HuH-7 (cell line): ENCODE results near the gene RFX7.

Experiments
- DNase-seq: peaks from one replicate; pipeline ENCODE4 v3.0.0; 2011; ENCODE audit warnings: low spot score

The RFX7 gene

DNA sequence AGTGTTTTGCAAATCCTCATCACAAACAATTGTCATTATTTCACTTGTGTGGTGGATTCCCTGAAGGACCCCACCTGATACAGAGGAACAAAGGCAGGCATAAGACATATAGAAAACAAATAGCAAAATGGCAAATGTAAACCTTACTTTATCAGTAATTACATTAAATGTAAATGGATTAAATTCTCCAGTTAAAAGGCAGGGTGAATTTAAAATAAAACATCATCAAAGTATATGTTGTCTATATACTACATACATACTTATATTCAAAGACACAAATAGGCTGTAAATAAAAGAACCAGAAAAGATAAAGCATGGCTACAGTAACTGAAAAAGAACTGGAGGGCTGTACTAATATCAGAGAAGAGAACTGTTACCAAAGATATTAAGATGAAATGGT, 117.3 kb downstream of the RFX7 start:
- DNase-seq = no peak

DNA sequence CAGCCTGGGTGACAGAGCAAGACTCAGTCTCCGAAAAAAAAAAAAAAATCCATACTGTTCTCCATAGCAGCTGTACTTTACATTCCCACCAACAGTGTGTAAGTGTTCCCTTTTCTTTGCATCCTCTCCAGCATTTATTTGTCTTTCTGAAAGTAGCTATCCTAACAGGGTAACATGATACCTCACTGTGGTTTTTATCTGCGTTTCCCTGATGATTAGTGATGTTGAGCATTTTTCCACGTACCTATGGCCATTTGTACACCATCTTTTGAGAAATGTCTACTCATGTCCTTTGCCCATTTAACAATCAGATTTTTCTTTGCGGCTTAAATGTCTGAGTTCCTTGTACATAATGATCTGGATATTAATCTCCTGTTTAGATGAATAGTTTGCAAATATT, 119.3 kb downstream of the RFX7 start:
- no peak for DNase-seq

- peak; percentile 22 for DNase-seq
These were observed 137.8 kb downstream of the RFX7 start for GRCh38 chr15:56105855-56106254.

GRCh38 chr15:56102441-56102840, 141.2 kb downstream of the RFX7 start:
- no peak for DNase-seq

- DNase-seq = no peak
These were observed 144.4 kb downstream of the RFX7 start for GRCh38 chr15:56099311-56099710.

DNA sequence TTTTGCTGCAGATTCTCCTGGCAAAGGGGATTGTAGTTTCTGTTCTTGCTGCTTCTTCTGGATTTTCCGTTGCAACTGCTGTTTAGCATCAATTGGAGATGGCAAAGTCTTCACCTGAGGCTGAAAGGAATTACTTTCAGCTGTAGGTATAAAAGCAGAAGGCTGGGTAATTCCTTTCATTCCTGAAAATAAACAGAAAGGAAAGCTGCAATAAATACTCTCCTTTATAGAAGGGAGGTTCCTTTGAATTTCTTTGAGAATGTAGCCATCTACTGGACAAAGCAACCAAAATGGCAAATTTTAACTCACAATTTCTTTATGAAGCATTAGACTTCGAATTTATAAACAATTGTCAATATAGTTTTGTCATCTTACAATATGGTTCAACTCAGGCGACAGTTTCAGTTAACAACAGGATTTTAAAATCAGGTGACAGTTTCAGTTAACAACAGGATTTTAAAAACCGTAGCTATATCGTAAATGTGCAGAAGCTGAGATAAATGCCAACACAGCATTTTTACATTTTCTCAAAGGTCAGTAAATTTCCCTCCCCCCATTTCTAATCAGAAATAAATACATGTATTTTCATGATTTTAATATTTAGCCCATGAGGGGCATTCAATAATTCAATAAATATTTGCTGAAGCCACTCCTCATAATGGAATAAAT, 145.3 kb downstream of the RFX7 start:
- no peak for DNase-seq

- no peak for DNase-seq
These were observed 148.3 kb downstream of the RFX7 start for GRCh38 chr15:56095406-56095805.

- no peak for DNase-seq
These were observed 149.5 kb downstream of the RFX7 start for GRCh38 chr15:56094171-56094570.

DNA sequence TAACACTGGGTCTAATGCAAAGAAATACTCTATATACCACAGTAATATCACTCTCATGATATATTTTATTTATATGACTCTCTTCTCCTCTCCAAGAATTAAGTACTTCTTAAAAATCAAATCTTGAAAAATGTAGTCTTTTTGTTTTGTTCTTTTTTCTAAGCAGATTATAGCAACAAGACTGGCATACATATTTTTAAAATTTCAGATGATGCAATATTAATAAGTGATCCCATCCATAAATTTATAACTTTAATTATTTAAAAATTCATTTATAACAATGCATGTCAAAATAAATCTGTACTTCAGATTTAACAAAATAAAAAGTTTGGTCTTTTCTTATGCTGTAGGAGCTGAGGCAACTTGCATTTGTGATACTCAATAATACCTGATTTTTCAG, 155.3 kb downstream of the RFX7 start:
- no peak for DNase-seq

DNA sequence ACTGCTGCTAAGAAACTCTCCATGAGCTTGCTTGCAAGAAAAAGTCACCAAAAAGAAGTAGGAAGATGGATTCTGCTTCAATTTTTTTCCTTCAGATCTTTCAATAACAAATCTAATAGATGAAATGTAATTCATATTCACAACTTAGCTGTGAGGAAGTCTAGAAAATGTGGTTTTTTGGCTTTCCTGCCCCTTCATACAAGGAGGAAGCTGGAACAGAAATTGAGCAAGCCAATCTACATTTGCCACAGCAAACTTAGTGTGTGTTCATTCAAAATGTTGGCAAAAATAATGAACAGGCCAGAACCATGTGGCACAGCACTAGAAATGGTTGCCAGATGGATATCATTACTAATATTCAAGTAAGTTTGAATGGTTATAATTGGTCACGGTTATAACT, 157.1 kb downstream of the RFX7 start:
- no peak for DNase-seq

DNA sequence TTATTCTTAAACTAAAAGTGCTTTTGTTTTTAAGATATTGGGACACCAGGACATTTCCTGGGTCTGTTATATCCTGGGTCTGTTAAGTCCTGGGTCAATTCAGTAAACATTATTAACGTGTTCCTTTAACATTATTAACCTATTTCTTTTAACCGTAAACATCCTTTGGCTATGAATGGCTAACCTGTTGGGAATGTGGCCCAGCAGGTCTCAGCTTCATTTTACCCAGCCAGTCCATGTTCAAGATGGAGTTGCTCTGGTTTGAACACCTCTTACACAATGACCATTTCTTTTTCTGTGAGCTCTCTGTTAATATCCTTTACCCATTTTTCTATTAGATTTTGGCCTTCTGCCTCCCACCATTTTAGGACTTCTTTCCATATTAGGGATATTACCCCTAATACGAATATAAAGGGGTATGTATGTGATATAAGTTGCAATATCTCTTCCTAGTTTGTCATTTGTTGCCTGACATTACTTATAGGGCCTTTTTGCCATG, 161.4 kb downstream of the RFX7 start:
- no peak for DNase-seq

GRCh38 chr15:56077081-56077480, 166.6 kb downstream of the RFX7 start:
- no peak for DNase-seq

DNA sequence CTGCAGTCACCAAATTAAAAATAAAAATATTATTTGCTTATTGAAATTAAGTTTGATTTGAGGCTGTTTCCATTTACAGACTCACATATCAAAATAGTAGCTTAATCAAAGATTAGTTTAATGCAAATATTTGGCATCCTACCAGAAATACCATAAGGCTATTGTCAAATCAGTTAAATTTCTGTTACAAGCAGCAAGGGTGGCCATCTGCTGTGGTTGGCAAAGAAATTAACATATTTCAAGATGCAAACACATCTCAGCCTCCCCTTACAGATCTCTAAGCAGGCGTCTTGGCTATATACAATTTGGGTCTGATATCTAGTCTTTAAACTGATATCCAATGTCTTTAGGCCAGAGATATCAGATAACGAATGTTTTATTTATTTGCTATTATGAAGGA, 167.0 kb downstream of the RFX7 start:
- DNase-seq = no peak

- DNase-seq = no peak
These were observed 169.0 kb downstream of the RFX7 start for GRCh38 chr15:56074481-56075265.

GRCh38 chr15:56064152-56064551, 179.5 kb downstream of the RFX7 start:
- no peak for DNase-seq

- no peak for DNase-seq
These were observed 184.0 kb downstream of the RFX7 start for GRCh38 chr15:56059716-56060115.

DNA sequence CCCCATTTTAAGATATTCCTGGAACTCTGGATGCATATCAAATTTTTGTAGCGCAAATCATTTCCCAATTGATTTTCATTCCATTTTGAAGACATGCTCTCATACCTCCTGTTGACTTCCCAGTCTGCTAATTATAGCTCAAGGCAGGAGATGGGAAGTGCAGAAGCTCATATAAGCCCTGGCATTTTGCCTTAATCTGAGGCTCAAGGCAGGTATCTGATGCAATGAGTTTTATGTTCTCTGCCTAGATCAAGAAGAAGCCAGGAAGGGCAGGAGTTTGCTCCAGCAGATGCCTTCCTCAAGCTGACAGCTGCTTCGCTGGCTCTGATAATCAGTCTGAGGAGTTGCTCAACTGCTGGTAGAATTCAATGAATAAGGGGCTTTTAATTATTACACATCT, 184.7 kb downstream of the RFX7 start:
- no peak for DNase-seq

DNA sequence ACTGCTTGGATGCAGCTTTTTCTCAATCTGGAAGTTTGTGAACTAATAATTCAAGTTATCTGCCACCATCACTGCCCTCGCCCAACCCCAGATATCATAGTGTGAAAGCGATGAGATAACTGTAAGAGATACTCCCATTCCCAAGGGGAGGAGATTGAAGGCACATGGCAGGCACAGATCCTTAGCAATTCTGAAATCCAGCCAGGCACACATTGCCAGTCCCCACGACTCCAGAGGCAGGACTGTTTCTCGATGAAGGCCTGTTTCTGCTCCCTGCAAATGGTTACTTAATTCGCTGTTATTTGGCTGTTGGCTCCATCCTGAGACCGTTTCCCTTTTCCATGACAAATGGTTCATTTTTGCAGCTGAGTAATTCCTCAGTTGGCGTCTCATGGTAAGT, 187.1 kb downstream of the RFX7 start:
- DNase-seq = no peak

GRCh38 chr15:56053046-56053400, 190.7 kb downstream of the RFX7 start:
- DNase-seq = no peak

- DNase-seq = no peak
These were observed 191.2 kb downstream of the RFX7 start for GRCh38 chr15:56052395-56053045.

DNA sequence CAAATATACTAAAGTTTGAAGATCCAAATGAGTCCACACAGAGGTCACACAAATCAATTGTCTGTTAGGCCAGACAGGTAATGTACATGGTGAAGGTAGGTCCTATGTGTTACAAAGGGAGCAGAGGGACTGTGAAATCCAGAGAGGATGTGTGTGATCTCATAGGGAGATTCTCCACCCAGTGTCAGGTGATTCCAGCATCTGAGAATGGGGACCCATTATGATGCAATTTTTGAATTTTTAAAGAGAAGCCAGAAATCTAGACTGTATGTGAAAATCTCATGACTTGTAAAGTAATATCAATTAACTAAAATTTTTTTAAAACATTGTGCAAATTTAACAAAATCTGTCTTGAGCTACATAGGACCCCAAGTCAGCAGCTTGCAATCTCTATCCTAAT, 192.0 kb downstream of the RFX7 start:
- DNase-seq = no peak

DNA sequence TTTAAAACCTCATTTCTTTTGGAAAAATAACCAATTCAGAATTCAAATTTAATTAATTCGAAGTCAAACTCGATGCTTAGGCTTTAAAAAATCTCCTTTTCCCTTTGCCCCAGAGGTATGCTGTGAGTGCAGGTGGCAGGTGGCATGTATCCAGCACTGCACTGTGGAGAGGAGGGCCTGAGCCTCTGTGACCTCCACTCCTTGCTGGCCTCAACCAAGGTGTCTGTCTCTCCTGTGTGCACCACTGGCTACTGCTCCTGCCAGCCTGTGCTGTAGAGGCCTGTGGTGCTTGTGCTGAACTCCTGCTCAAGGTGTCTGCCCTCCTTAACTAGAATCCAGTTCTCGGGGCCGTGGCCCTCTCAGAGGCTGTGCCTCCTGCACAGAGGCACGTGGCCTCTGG, 194.1 kb downstream of the RFX7 start:
- DNase-seq = no peak

- DNase-seq = no peak
These were observed 196.3 kb downstream of the RFX7 start for GRCh38 chr15:56047354-56047753.
